ENCODE data around the gene OXER1. TPM values are rescaled to one million over a fixed set of nuclear protein-coding genes. Genes with fewer than 3 reads are reported as not detected.

OXER1 gene
- total and polyA plus RNA-seq, 9 of the 15 experiments (the other 6 are each of a cell fraction or from before 2014, with no cell fraction given) = not detected

- TF ChIP-seq NFYB (IDR thresholded peaks at IDR 0.05; ENCODE audit: extremely low read depth, insufficient read length) = no peak
Observed at GRCh38 chr2:42797281-42797680, 33.3 kb upstream of the OXER1 start (continued).

GRCh38 chr2:42796427-42797248 lies 32.7 kb upstream of the OXER1 start:
- no peaks in the 10 kb centered on the region for H3K9me3 ChIP-seq (replicated peaks; ENCODE audit: control insufficient read depth, insufficient read depth, low read depth, low read length)
- H3K9me1 ChIP-seq (ENCODE audit: control insufficient read depth, insufficient read depth, low read length) = no peaks in the 10 kb centered on the region
- no peaks in the 10 kb centered on the region for H4K20me1 ChIP-seq (replicated peaks; ENCODE audit: control insufficient read depth, insufficient read depth, low read length)
- no peak for ATAC-seq
- WGBS (ENCODE audit: insufficient coverage, low coverage, missing lambda C conversion rate) = 59% methylated on average over 7 of the region's 7 CpGs
- no peaks in the 10 kb centered on the region for H3K79me2 ChIP-seq (ENCODE audit: control insufficient read depth, insufficient read depth, low read length)
- H3K27me3 ChIP-seq (ENCODE audit: control insufficient read depth in 2 of 2, insufficient read depth in 2 of 2, low read length in 2 of 2) = peaks cover 0 to 14% of the 10 kb centered on the region in 2 experiments; a peak in 3 of 5 replicates
- DNase-seq (ENCODE audit: extremely low read depth in 1 of 4, low spot score in 3 of 4) = no peak
- intact Hi-C loops (cut with micrococcal nuclease) = no loop called here
- H3K36me3 ChIP-seq (ENCODE audit: control insufficient read depth, insufficient read depth, low read length) = no peaks in the 10 kb centered on the region
- POLR2A ChIA-PET = interaction anchor here (0.6 to 1.2 kb wide), 2 partner anchors 9 to 430 kb away, joined by 3 read pairs; no protein-coding TSS in a partner anchor
- H3K27ac ChIP-seq (ENCODE audit: extremely low read depth, low read depth, low read length) = no peak overlapping the region
- H3K9ac ChIP-seq (ENCODE audit: insufficient read depth in 1 of 2, low read depth in 2 of 2, low read length in 2 of 2) = no peak overlapping the region
- no peak overlapping the region for H3K4me3 ChIP-seq
- no peak for FAIRE-seq
- CTCF ChIA-PET (ENCODE audit: low intra/inter-chr PET ratio) = no interaction called here
- H3K4me2 ChIP-seq (ENCODE audit: insufficient read depth, low read length) = no peak overlapping the region
- peaks cover 0 to 6% of the 10 kb centered on the region in 2 experiments; a peak in 1 of 5 replicates for H3K4me1 ChIP-seq (replicated peaks in 1 of 2; ENCODE audit: control insufficient read depth in 2 of 2, insufficient read depth in 2 of 2, low read length in 2 of 2)
- no TSS peak for BruUV-seq (replicated peaks)
- in situ Hi-C loops (cut with MboI) = loop anchor here (25.0 kb wide), 1 partner anchor 284 kb away; no protein-coding TSS in a partner anchor
- no peak for TF ChIP-seq ZNF232 (CRISPR knock-in tag; IDR thresholded peaks at IDR 0.05)
- TF ChIP-seq FOXA1 (IDR thresholded peaks at IDR 0.05; ENCODE audit: borderline replicate concordance) = no peak
- TF ChIP-seq BDP1 (IDR thresholded peaks at IDR 0.05; ENCODE audit: insufficient read depth, insufficient read length) = no peak
- TF ChIP-seq FUS (optimal IDR thresholded peaks at IDR 0.05; ENCODE audit: low read depth, low read length) = no peak
- no peak for TF ChIP-seq ZNF224 (CRISPR knock-in tag; IDR thresholded peaks at IDR 0.05)
- no peak overlapping the region for H2AFZ ChIP-seq (ENCODE audit: low read depth, low read length)
